WTC11 (cell line): ENCODE data around the gene OR13C3. TPM values are rescaled to one million over a fixed set of nuclear protein-coding genes. Genes with fewer than 3 reads are reported as not detected.
"Not testable (repeated sequence)": the region's sequence is repeated elsewhere in the genome, so short reads cannot be mapped to it uniquely, and the experiment has no call there.

Experiments
- ATAC-seq: fragments of 200-7000 bp; cut with Tn5 transposase; 2 replicates; pipeline ENCODE4 v1.10.0; 2021; ENCODE audit warnings: mild to moderate bottlenecking, moderate library complexity
- CTCF ChIA-PET: fragments of 300-600 bp; sonication (Branson Sonifier 250); formaldehyde crosslinking; loops from one replicate; lab custom pipeline; 2021; ENCODE audit warnings: antibody characterized with exemption; lab: Charles Lee
- POLR2A ChIA-PET: fragments of 350-600 bp; sonication (Branson Sonifier 250); formaldehyde crosslinking; loops from one replicate; lab custom pipeline; 2021; ENCODE audit warnings: antibody characterized with exemption; lab: Charles Lee
- DNase-seq: peaks from one replicate; pipeline ENCODE4 v3.0.0; 2021; ENCODE audit warnings: low spot score
- H3K27ac Mint-ChIP-seq: 2 replicates; pipeline ENCODE4 v1.8.0; 2021; ENCODE audit warnings: mixed read lengths
- H3K27me3 Mint-ChIP-seq: 2 replicates; pipeline ENCODE4 v1.8.0; 2021; ENCODE audit warnings: low read depth, mild to moderate bottlenecking, moderate library complexity, mixed read lengths
- H3K36me3 Mint-ChIP-seq: 2 replicates; pipeline ENCODE4 v1.8.0; 2021; ENCODE audit warnings: mixed read lengths
- H3K4me1 Mint-ChIP-seq: 2 replicates; pipeline ENCODE4 v1.8.0; 2022; ENCODE audit warnings: mixed read lengths
- H3K4me3 Mint-ChIP-seq: 2 replicates; pipeline ENCODE4 v1.8.0; 2021; ENCODE audit warnings: mild to moderate bottlenecking, moderate library complexity, mixed read lengths
- H3K9me3 Mint-ChIP-seq: 2 replicates; pipeline ENCODE4 v1.8.0; 2021; ENCODE audit warnings: mixed read lengths
- AFF4 ChIP-seq: sonication (generic); formaldehyde crosslinking; IDR thresholded peaks from 2 replicates; pipeline ENCODE4 v1.8.1; 2023; ENCODE audit warnings: mild to moderate bottlenecking, missing genetic modification reagents, borderline replicate concordance
- ATF2 ChIP-seq: sonication (generic); formaldehyde crosslinking; IDR thresholded peaks from 2 replicates; pipeline ENCODE4 v1.8.1; 2022; ENCODE audit warnings: low read depth, missing genetic modification reagents, borderline replicate concordance
- ELF4 ChIP-seq: sonication (generic); formaldehyde crosslinking; IDR thresholded peaks from 2 replicates; pipeline ENCODE4 v1.8.1; 2022; ENCODE audit warnings: low read depth, mild to moderate bottlenecking, moderate library complexity, missing genetic modification reagents
- EMX1 ChIP-seq: fragments of 250-450 bp; sonication (Bioruptor Pico); IDR thresholded peaks from 2 replicates; pipeline ENCODE4 v1.8.0; 2021; ENCODE audit warnings: mild to moderate bottlenecking
- IRF1 ChIP-seq: sonication (generic); formaldehyde crosslinking; IDR thresholded peaks from 2 replicates; pipeline ENCODE4 v1.8.0; 2023; ENCODE audit warnings: missing genetic modification reagents
- JAZF1 ChIP-seq: fragments of 250-450 bp; sonication (Bioruptor Pico); IDR thresholded peaks from 2 replicates; pipeline ENCODE4 v1.9.0; 2021; ENCODE audit warnings: moderate library complexity, mild to moderate bottlenecking, inconsistent platforms
- MLX ChIP-seq: sonication (generic); formaldehyde crosslinking; IDR thresholded peaks from 2 replicates; pipeline ENCODE4 v1.8.1; 2023; ENCODE audit warnings: mild to moderate bottlenecking, missing genetic modification reagents, moderate library complexity
- MYBL2 ChIP-seq: sonication (generic); formaldehyde crosslinking; IDR thresholded peaks from 2 replicates; pipeline ENCODE4 v1.8.1; 2023; ENCODE audit warnings: mild to moderate bottlenecking, moderate library complexity, missing genetic modification reagents
- OVOL2 ChIP-seq: fragments of 250-450 bp; sonication (Bioruptor Pico); IDR thresholded peaks from 2 replicates; pipeline ENCODE4 v1.9.0; 2021; ENCODE audit warnings: mild to moderate bottlenecking, borderline replicate concordance
- SMAD3 ChIP-seq: sonication (generic); formaldehyde crosslinking; IDR thresholded peaks from 2 replicates; pipeline ENCODE4 v1.8.0; 2022; ENCODE audit warnings: missing genetic modification reagents, mild to moderate bottlenecking, borderline replicate concordance
- ZBTB43 ChIP-seq: sonication (generic); formaldehyde crosslinking; IDR thresholded peaks from 2 replicates; pipeline ENCODE4 v1.8.1; 2023; ENCODE audit warnings: mild to moderate bottlenecking, missing genetic modification reagents
- ZMAT4 ChIP-seq: fragments of 250-450 bp; sonication (Bioruptor Pico); IDR thresholded peaks from 2 replicates; pipeline ENCODE4 v1.9.0; 2021; ENCODE audit warnings: mild to moderate bottlenecking
- ZNF263 ChIP-seq: sonication (generic); formaldehyde crosslinking; IDR thresholded peaks from 2 replicates; pipeline ENCODE4 v1.8.1; 2022; ENCODE audit warnings: low read depth, mild to moderate bottlenecking, moderate library complexity, missing genetic modification reagents
- ZNF281 ChIP-seq: sonication (generic); formaldehyde crosslinking; IDR thresholded peaks from 2 replicates; pipeline ENCODE4 v1.8.0; 2023; ENCODE audit warnings: mild to moderate bottlenecking, missing genetic modification reagents
- ZNF317 ChIP-seq: sonication (generic); formaldehyde crosslinking; IDR thresholded peaks from 2 replicates; pipeline ENCODE4 v1.8.1; 2023; ENCODE audit warnings: low read depth, mild to moderate bottlenecking, moderate library complexity, missing genetic modification reagents, borderline replicate concordance
- ZNF396 ChIP-seq: fragments of 250-450 bp; sonication (Bioruptor Pico); IDR thresholded peaks from 2 replicates; pipeline ENCODE4 v1.8.0; 2021; ENCODE audit warnings: mild to moderate bottlenecking, moderate library complexity, borderline replicate concordance
- ZNF512 ChIP-seq: sonication (generic); formaldehyde crosslinking; IDR thresholded peaks from 2 replicates; pipeline ENCODE4 v1.8.1; 2022; ENCODE audit warnings: missing genetic modification reagents, borderline replicate concordance
- total RNA-seq: library from RNA; stranded (reverse); gene quantifications from 3 replicates; pipeline ENCODE4 v1.2.3, GENCODE V29; 2021

OR13C3 gene
- total RNA-seq, 1 experiment from 2014 or later = not detected

- TF ChIP-seq ZBTB43 (no peak), MLX (CRISPR knock-in tag) (no peak), OVOL2 (CRISPR knock-in tag) (no peak), IRF1 (CRISPR knock-in tag) (no peak)
Measured at GRCh38 chr9:104527109-104527508, 9.5 kb downstream of the OR13C3 start, which contains the start of gene OR13C4 (continued).

GRCh38 chr9:104520241-104520640, 16.4 kb downstream of the OR13C3 start:
- peaks cover 22% of the 10 kb centered on the region for H3K9me3 Mint-ChIP-seq
- H3K4me3 Mint-ChIP-seq, H3K4me1 Mint-ChIP-seq, H3K36me3 Mint-ChIP-seq, POLR2A ChIA-PET, H3K27ac Mint-ChIP-seq, H3K27me3 Mint-ChIP-seq, CTCF ChIA-PET: not testable (repeated sequence)
- ATAC-seq (peak; percentile 57), DNase-seq (peak; percentile 12)

GRCh38 chr9:104514901-104515300, 21.8 kb downstream of the OR13C3 start:
- Mint-ChIP-seq H3K9me3 (0 out of 2 replicates have a peak, but pooled peaks cover 3% of the 10 kb centered on the region), H3K36me3 (no peaks in the 10 kb centered on the region), H3K4me1 (no peaks in the 10 kb centered on the region), H3K27ac (no peak overlapping the region), H3K27me3 (no peaks in the 10 kb centered on the region), H3K4me3 (no peak overlapping the region)
- no peak for TF ChIP-seq ZNF263 (CRISPR knock-in tag)
- no peak for TF ChIP-seq ATF2 (CRISPR knock-in tag)
- no peak for TF ChIP-seq ZNF281
- TF ChIP-seq ZMAT4 (CRISPR knock-in tag) = no peak
- no peak for TF ChIP-seq SMAD3 (CRISPR knock-in tag)
- TF ChIP-seq EMX1 (CRISPR knock-in tag) = no peak
- DNase-seq (no peak), ATAC-seq (no peak)
- ChIA-PET CTCF (no interaction called here), POLR2A (no interaction called here)

- Mint-ChIP-seq H3K27me3 (no peaks in the 10 kb centered on the region), H3K27ac (no peak overlapping the region), H3K4me1 (no peaks in the 10 kb centered on the region), H3K9me3 (no peaks in the 10 kb centered on the region), H3K4me3 (no peak overlapping the region), H3K36me3 (no peaks in the 10 kb centered on the region)
- POLR2A ChIA-PET = no interaction called here
- DNase-seq = no peak
- no peak for ATAC-seq
- CTCF ChIA-PET = no interaction called here
- TF ChIP-seq ELF4 (CRISPR knock-in tag) = no peak
- TF ChIP-seq AFF4 (CRISPR knock-in tag) = no peak
- TF ChIP-seq JAZF1 (CRISPR knock-in tag) = no peak
- TF ChIP-seq ZNF512 (CRISPR knock-in tag) = no peak
- TF ChIP-seq ZNF317 (CRISPR knock-in tag) = no peak
- TF ChIP-seq ZNF396 = no peak
- TF ChIP-seq MYBL2 (CRISPR knock-in tag) = no peak
Measured at GRCh38 chr9:104506565-104506964, 30.1 kb downstream of the OR13C3 start.
